Neural cell (in vitro differentiated cells): ENCODE measurements around the gene ZNF681. TPM values are rescaled to one million over a fixed set of nuclear protein-coding genes. Genes with fewer than 3 reads are reported as not detected.

ENCODE experiments used
- H2AFZ ChIP-seq: fragments of 200-600, 300-800 bp; sonication (generic), shearing (Covaris generic); 2 replicates; pipeline ENCODE4 v1.6.0; 2014; ENCODE audit warnings: low read depth, mild to moderate bottlenecking, antibody characterized with exemption, low read length, moderate library complexity
- H3F3A ChIP-seq: fragments of 200-600 bp; shearing (Covaris generic); 2 replicates; pipeline ENCODE4 v1.6.1; 2016; ENCODE audit warnings: mild to moderate bottlenecking, moderate library complexity, mixed read lengths, antibody characterized with exemption, low read length; ENCODE audit not compliant: insufficient read depth, poor library complexity, severe bottlenecking
- H3K27ac ChIP-seq: fragments of 200-600, 300-800 bp; sonication (generic), shearing (Covaris generic); 2 replicates; pipeline ENCODE4 v1.5.1; 2014; ENCODE audit warnings: mild to moderate bottlenecking, low read length, moderate library complexity
- H3K27me3 ChIP-seq: fragments of 300-800, 200-600 bp; sonication (generic), shearing (Covaris generic); 2 replicates; pipeline ENCODE4 v1.6.0; 2014; ENCODE audit warnings: mild to moderate bottlenecking, low read depth, low read length, moderate library complexity; ENCODE audit not compliant: insufficient read depth
- H3K36me3 ChIP-seq: fragments of 300-800, 200-600 bp; sonication (generic), shearing (Covaris generic); 2 replicates; pipeline ENCODE4 v1.5.1; 2014; ENCODE audit warnings: mild to moderate bottlenecking, antibody characterized with exemption, low read length, moderate library complexity; ENCODE audit not compliant: insufficient read depth
- H3K4me2 ChIP-seq: fragments of 300-800, 200-600 bp; sonication (generic), shearing (Covaris generic); 2 replicates; pipeline ENCODE4 v1.6.0; 2014; ENCODE audit warnings: mild to moderate bottlenecking, low read length
- H3K4me3 ChIP-seq: fragments of 300-800, 200-600 bp; sonication (generic), shearing (Covaris generic); 2 replicates; pipeline ENCODE4 v1.5.1; 2014; ENCODE audit warnings: mild to moderate bottlenecking, low read length, moderate library complexity
- H3K79me2 ChIP-seq: fragments of 200-600 bp; shearing (Covaris generic); replicated peaks from 2 replicates; pipeline ENCODE4 v1.6.0; 2014; ENCODE audit warnings: mild to moderate bottlenecking, low read length, moderate library complexity; ENCODE audit not compliant: insufficient read depth
- H3K9ac ChIP-seq: fragments of 300-800, 200-600 bp; sonication (generic), shearing (Covaris generic); 2 replicates; pipeline ENCODE4 v1.6.1; 2016; ENCODE audit warnings: mild to moderate bottlenecking, low read length, mixed read lengths
- H3K9me2 ChIP-seq: fragments of 200-600 bp; shearing (Covaris generic); 2 replicates; pipeline ENCODE4 v1.6.1; 2016; ENCODE audit warnings: mild to moderate bottlenecking, low read length, mixed read lengths; ENCODE audit not compliant: insufficient read depth
- H3K9me3 ChIP-seq: fragments of 200-600, 300-800 bp; sonication (generic), shearing (Covaris generic); 2 replicates; pipeline ENCODE4 v1.6.1; 2016; ENCODE audit warnings: mild to moderate bottlenecking, mixed run types, low read length, moderate library complexity, mixed read lengths
- H4K20me1 ChIP-seq: fragments of 200-600 bp; shearing (Covaris generic); 2 replicates; pipeline ENCODE4 v1.6.1; 2016; ENCODE audit warnings: mild to moderate bottlenecking, mixed run types; ENCODE audit not compliant: insufficient read depth
- POLR2AphosphoS5 ChIP-seq: IDR thresholded peaks from 2 replicates; pipeline ENCODE4 v1.6.1; 2012
- RAD21 ChIP-seq: fragments of 450-650 bp; conservative IDR thresholded peaks from 2 replicates; pipeline ENCODE4 v1.6.1; 2014; ENCODE audit warnings: antibody characterized with exemption, mild to moderate bottlenecking, moderate library complexity
- SMC3 ChIP-seq: fragments of 450-650 bp; conservative IDR thresholded peaks from 2 replicates; pipeline ENCODE4 v1.6.1; 2014; ENCODE audit warnings: antibody characterized with exemption, mild to moderate bottlenecking, moderate library complexity; ENCODE audit not compliant: poor library complexity
- polyA plus RNA-seq: library from polyadenylated mRNA; depleted of rRNA; stranded (reverse); fragments of >200 nt; gene quantifications from 2 replicates; pipeline ENCODE4 v1.2.3, GENCODE V29; 2014
- TF ChIP-seq, protein P1 (sequence below): IDR thresholded peaks from 2 replicates; pipeline ENCODE4 v1.6.1; 2012; ENCODE audit warnings: borderline replicate concordance
- TF ChIP-seq, protein P2 (sequence below): fragments of 450-650 bp; IDR thresholded peaks from 2 replicates; pipeline ENCODE4 v1.5.1; 2014; ENCODE audit warnings: antibody characterized with exemption, mild to moderate bottlenecking, moderate library complexity; ENCODE audit not compliant: poor library complexity, severe bottlenecking

Gene ZNF681
- polyA plus RNA-seq, 1 donor from 2014 or later = 3.2 TPM

DNA sequence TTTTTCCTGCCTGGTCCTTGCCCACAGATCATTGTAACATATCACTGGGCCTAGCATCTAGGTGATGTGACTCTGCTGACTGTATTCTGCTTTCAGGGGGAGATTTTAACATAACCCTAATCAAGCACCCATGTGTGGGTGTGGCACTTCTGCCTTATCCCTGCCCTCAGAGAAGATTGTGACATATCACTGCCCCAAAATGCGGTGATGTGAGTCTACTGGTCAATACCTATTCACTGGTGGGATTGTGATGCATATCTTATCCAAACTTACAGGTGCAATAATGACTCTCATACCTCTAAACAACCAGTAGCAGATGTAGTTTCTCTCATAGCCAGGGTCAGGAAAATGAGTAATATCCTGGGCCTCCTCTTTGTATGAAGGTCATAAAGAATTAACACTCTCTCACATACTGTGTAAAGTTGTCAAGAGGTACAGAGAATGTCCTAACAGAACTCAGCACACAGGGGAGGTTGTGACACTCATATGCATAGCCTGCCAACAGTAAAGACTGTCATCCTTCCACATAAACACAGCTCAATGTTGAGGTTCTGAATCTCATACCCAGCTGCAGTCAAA, 12.1 kb upstream of the ZNF681 start:
- no peak overlapping the region for H3K4me2 ChIP-seq
- H3K9me2 ChIP-seq = no peaks in the 10 kb centered on the region
- no peaks in the 10 kb centered on the region for H4K20me1 ChIP-seq
- no peaks in the 10 kb centered on the region for H3K9me3 ChIP-seq
- TF ChIP-seq SMC3 = no peak
- no peaks in the 10 kb centered on the region for H3F3A ChIP-seq
- H3K79me2 ChIP-seq = no peaks in the 10 kb centered on the region
- no peak overlapping the region for H3K4me3 ChIP-seq
- no peak overlapping the region for H3K27ac ChIP-seq
- H3K27me3 ChIP-seq = no peaks in the 10 kb centered on the region
- no peak overlapping the region for H2AFZ ChIP-seq
- H3K9ac ChIP-seq = no peak overlapping the region
- H3K36me3 ChIP-seq = no peaks in the 10 kb centered on the region

DNA sequence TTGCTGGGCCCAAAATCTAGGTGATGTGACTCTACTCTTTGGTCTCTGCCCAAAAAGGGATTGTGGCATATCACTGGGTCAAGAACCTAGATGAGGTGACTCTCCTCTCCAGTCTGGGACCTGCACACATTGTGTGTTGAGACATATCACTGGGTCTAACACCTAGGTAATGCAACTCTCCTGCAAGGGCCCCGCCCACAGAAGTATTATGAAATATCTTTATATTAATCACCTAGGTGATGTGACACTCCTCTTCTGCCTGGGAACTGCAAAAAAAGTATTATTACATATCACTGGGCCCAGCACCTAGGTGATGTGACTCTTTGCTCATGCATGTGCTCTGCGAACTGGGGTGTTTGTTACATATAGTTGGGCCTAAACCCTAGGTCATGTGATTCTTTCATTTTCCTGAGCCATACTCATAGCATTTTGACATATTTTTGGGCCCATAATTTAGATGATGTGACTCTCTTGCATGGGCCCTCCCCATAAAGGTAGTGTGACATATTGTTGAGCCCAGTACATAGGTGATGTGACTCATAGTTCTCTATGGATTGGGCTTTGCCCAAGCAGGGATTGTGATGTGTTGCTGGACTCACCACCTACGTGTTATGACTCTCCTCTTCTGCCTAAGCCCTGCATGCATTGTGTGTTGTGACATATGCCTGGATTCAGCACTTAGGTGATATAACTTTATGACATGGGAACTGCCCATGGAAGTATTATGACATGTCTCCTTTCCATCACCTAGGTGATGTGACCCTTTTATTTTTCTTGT, 11.2 kb upstream of the ZNF681 start:
- H3K36me3 ChIP-seq = no peaks in the 10 kb centered on the region
- no peaks in the 10 kb centered on the region for H3K9me2 ChIP-seq

More for the DNA sequence above, 11.2 kb upstream of the ZNF681 start:
- no peak overlapping the region for H2AFZ ChIP-seq
- no peak overlapping the region for H3K4me3 ChIP-seq
- no peaks in the 10 kb centered on the region for H3F3A ChIP-seq
- H3K9ac ChIP-seq = no peak overlapping the region
- TF ChIP-seq POLR2AphosphoS5 (no peak), RAD21 (no peak), SMC3 (no peak)
- TF ChIP-seq, protein P1, sequence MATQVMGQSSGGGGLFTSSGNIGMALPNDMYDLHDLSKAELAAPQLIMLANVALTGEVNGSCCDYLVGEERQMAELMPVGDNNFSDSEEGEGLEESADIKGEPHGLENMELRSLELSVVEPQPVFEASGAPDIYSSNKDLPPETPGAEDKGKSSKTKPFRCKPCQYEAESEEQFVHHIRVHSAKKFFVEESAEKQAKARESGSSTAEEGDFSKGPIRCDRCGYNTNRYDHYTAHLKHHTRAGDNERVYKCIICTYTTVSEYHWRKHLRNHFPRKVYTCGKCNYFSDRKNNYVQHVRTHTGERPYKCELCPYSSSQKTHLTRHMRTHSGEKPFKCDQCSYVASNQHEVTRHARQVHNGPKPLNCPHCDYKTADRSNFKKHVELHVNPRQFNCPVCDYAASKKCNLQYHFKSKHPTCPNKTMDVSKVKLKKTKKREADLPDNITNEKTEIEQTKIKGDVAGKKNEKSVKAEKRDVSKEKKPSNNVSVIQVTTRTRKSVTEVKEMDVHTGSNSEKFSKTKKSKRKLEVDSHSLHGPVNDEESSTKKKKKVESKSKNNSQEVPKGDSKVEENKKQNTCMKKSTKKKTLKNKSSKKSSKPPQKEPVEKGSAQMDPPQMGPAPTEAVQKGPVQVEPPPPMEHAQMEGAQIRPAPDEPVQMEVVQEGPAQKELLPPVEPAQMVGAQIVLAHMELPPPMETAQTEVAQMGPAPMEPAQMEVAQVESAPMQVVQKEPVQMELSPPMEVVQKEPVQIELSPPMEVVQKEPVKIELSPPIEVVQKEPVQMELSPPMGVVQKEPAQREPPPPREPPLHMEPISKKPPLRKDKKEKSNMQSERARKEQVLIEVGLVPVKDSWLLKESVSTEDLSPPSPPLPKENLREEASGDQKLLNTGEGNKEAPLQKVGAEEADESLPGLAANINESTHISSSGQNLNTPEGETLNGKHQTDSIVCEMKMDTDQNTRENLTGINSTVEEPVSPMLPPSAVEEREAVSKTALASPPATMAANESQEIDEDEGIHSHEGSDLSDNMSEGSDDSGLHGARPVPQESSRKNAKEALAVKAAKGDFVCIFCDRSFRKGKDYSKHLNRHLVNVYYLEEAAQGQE = no peak
- TF ChIP-seq, protein P2, sequence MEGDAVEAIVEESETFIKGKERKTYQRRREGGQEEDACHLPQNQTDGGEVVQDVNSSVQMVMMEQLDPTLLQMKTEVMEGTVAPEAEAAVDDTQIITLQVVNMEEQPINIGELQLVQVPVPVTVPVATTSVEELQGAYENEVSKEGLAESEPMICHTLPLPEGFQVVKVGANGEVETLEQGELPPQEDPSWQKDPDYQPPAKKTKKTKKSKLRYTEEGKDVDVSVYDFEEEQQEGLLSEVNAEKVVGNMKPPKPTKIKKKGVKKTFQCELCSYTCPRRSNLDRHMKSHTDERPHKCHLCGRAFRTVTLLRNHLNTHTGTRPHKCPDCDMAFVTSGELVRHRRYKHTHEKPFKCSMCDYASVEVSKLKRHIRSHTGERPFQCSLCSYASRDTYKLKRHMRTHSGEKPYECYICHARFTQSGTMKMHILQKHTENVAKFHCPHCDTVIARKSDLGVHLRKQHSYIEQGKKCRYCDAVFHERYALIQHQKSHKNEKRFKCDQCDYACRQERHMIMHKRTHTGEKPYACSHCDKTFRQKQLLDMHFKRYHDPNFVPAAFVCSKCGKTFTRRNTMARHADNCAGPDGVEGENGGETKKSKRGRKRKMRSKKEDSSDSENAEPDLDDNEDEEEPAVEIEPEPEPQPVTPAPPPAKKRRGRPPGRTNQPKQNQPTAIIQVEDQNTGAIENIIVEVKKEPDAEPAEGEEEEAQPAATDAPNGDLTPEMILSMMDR = no peak
- no peaks in the 10 kb centered on the region for H3K9me3 ChIP-seq
- H4K20me1 ChIP-seq = no peaks in the 10 kb centered on the region
- no peaks in the 10 kb centered on the region for H3K27me3 ChIP-seq
- no peak overlapping the region for H3K4me2 ChIP-seq
- no peak overlapping the region for H3K27ac ChIP-seq
- H3K79me2 ChIP-seq = no peaks in the 10 kb centered on the region
